Spleen (tissue), 7 donors: ENCODE data around the gene PSPC1.

Experiments used
- CTCF ChIP-seq, 11 experiments: fragments of 200-600 bp in 7 of 11; fragments of 450-650 bp in 4 of 11; sonication (generic) in 4 of 11; IDR thresholded peaks in 8 of 11; conservative IDR thresholded peaks in 3 of 11; 1 replicate in 7 of 11; 2 replicates in 4 of 11; pipeline versions ENCODE4 v1.4.0 to v1.8.0; 2016 to 2021; ENCODE audit warnings: antibody characterized with exemption in 11 of 11, inconsistent platforms in 4 of 11, mild to moderate bottlenecking in 1 of 11
- POLR2A ChIP-seq, 3 donors: fragments of 450-650 bp; IDR thresholded peaks; one replicate each; pipeline ENCODE4 v1.5.1; 2017; ENCODE audit warnings: antibody characterized with exemption in 3 of 3, mild to moderate bottlenecking in 1 of 3
- donor health status: DM: no; HTN: no; CAD: no; lungs with moderate emphysema.
- donor health status: DM: no; HTN: no; CAD: no.
- donor health status: DM: no; HTN: no; CAD: no.

- TF ChIP-seq CTCF (IDR thresholded peaks at IDR 0.05 in 8 of 11, conservative IDR thresholded peaks at IDR 0.05 in 3 of 11) (no peak), POLR2A (IDR thresholded peaks at IDR 0.05) (no peak)
Measured at GRCh38 chr13:19695428-19695827, 87.3 kb downstream of the PSPC1 start.
